Adipocyte (in vitro differentiated cells): Measurements from ENCODE around the gene GALNT9.
"Not testable (repeated sequence)": the region's sequence is repeated elsewhere in the genome, so short reads cannot be mapped to it uniquely, and the experiment has no call there.

Experiments used
- DNase-seq: peaks from one replicate; pipeline ENCODE4 v3.0.0-alpha.2; 2015; ENCODE audit warnings: low read depth
- H3K27me3 ChIP-seq: replicated peaks from 2 replicates; pipeline ENCODE4 v1.7.0; 2013; ENCODE audit warnings: mild to moderate bottlenecking, low read length, moderate library complexity; ENCODE audit not compliant: control insufficient read depth, insufficient read depth
- H3K36me3 ChIP-seq: 2 replicates; pipeline ENCODE4 v1.7.0; 2013; ENCODE audit warnings: low read length, mild to moderate bottlenecking, moderate library complexity; ENCODE audit not compliant: control insufficient read depth, insufficient read depth, severe bottlenecking
- H3K4me1 ChIP-seq: 2 replicates; pipeline ENCODE4 v1.7.0; 2013; ENCODE audit warnings: mild to moderate bottlenecking, low read length, moderate library complexity; ENCODE audit not compliant: control insufficient read depth, insufficient read depth
- H3K4me3 ChIP-seq: 2 replicates; pipeline ENCODE4 v1.7.0; 2013; ENCODE audit warnings: mild to moderate bottlenecking, low read length, moderate library complexity
- H3K9ac ChIP-seq: 2 replicates; pipeline ENCODE4 v1.7.0; 2013; ENCODE audit warnings: mild to moderate bottlenecking, low read length, moderate library complexity
- H3K9me3 ChIP-seq: 2 replicates; pipeline ENCODE4 v1.7.0; 2013; ENCODE audit warnings: mild to moderate bottlenecking, low read length, moderate library complexity; ENCODE audit not compliant: control insufficient read depth

The GALNT9 gene

GRCh38 chr12:132195242-132195641, 134.1 kb downstream of the GALNT9 start:
- H3K4me3 ChIP-seq, H3K9ac ChIP-seq, DNase-seq, H3K4me1 ChIP-seq, H3K36me3 ChIP-seq: not testable (repeated sequence)
- Histone ChIP-seq H3K9me3 (peaks cover 17% of the 10 kb centered on the region), H3K27me3 (peaks cover 47% of the 10 kb centered on the region)

- peaks cover 41% of the 10 kb centered on the region for H3K27me3 ChIP-seq
- no peak for DNase-seq
- no peaks in the 10 kb centered on the region for H3K36me3 ChIP-seq
- H3K4me1 ChIP-seq: peaks cover 5% of the 10 kb centered on the region
- H3K9ac ChIP-seq: no peak overlapping the region
- H3K9me3 ChIP-seq: peaks cover 17% of the 10 kb centered on the region
- H3K4me3 ChIP-seq: no peak overlapping the region
These were observed 134.8 kb downstream of the GALNT9 start for GRCh38 chr12:132194556-132194955.

- H3K27me3 ChIP-seq: peaks cover 39% of the 10 kb centered on the region
- DNase-seq: no peak
These were observed 135.3 kb downstream of the GALNT9 start for GRCh38 chr12:132194056-132194455.

GRCh38 chr12:132191715-132192553, 137.5 kb downstream of the GALNT9 start:
- Histone ChIP-seq H3K4me1 (peaks cover 5% of the 10 kb centered on the region), H3K9ac (no peak overlapping the region), H3K36me3 (no peaks in the 10 kb centered on the region), H3K4me3 (no peak overlapping the region), H3K9me3 (peaks cover 17% of the 10 kb centered on the region), H3K27me3 (peaks cover 34% of the 10 kb centered on the region)
- DNase-seq: no peak

More at GRCh38 chr12:132194056-132194455, 135.3 kb downstream of the GALNT9 start:
- H3K4me1 ChIP-seq: peaks cover 5% of the 10 kb centered on the region
- H3K9me3 ChIP-seq: peaks cover 17% of the 10 kb centered on the region
- H3K36me3 ChIP-seq: no peaks in the 10 kb centered on the region
- H3K9ac ChIP-seq: no peak overlapping the region
- no peak overlapping the region for H3K4me3 ChIP-seq

DNA sequence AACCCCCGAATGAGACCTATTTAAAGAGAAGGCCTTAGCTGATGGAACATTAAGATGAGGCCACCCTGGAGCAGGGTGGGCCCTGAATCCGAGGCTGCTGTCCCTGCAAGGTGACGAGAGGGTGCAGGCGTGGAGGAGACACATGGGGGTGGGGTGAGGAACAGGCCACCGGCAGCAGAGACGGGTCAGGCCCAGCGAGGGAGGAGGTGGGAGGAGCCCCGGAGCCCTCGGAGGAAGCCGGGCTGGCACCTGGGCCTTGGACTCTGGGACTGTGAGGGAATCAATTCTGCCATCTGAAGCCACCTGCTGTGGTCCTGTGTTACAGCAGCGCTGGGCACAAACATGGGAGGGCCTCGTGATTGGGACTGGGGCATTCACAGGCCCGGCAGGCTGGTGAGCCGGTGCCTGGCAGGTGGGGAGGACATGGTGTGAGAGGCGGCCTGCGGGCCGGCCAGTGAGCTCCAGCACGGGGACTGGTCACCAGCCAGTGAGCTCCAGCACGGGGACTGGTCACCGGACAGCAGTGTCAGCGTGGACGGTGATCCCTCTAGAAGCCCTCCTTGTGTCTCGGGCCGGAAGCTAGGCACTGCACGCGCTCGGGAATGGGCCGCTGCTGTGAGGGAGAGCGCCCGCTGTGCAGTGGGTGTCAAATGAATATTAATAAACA, 138.4 kb downstream of the GALNT9 start:
- Histone ChIP-seq H3K27me3 (peaks cover 25% of the 10 kb centered on the region), H3K9ac (no peak overlapping the region), H3K4me3 (no peak overlapping the region), H3K4me1 (peaks cover 5% of the 10 kb centered on the region), H3K36me3 (no peaks in the 10 kb centered on the region), H3K9me3 (peaks cover 17% of the 10 kb centered on the region)
- DNase-seq: no peak

- DNase-seq: no peak
- peaks cover 20% of the 10 kb centered on the region for H3K27me3 ChIP-seq
These were observed 139.2 kb downstream of the GALNT9 start for GRCh38 chr12:132190012-132190755.

DNA sequence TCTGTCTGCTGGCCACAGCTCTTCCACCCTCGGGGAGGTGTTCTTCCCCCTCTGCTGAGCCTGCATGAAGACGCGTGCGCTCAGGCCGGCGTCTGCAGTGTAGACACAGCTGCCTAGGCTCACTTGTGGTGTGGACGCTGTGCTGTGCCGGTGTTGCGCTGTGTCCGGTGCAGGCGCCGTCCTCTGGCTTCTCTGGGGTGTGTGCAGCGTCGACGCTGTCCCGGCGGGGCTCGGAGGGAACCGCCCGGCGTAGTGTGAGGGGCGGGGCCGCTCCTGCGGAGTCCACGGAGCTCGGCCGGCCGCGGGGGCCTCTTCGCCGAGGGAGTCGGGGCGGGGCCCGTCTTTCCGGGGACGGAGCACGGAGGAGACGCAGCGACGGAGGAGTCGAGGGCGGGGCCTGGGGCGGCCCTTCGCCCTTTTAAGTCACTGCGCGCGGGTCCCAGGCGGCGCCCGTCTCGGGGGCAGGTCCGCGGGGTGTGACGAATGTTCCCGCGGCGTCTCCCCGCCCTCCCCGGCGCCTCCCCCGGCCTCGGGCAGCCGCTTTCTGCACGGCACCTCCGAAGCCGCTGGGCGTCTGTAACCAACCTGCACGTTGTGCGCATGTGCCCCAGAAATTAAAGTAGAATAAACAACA, 139.9 kb downstream of the GALNT9 start:
- Histone ChIP-seq H3K4me1 (peaks cover 5% of the 10 kb centered on the region), H3K4me3 (peak overlapping the region; percentile 79), H3K36me3 (no peaks in the 10 kb centered on the region), H3K27me3 (peaks cover 26% of the 10 kb centered on the region), H3K9ac (peak overlapping the region; percentile 75), H3K9me3 (peaks cover 16% of the 10 kb centered on the region)
- DNase-seq: peak; percentile 94

More at GRCh38 chr12:132190012-132190755, 139.2 kb downstream of the GALNT9 start:
- Histone ChIP-seq H3K9ac (peak overlapping the region; percentile 75), H3K4me1 (peaks cover 5% of the 10 kb centered on the region), H3K36me3 (no peaks in the 10 kb centered on the region), H3K4me3 (peak overlapping the region; percentile 79), H3K9me3 (peaks cover 17% of the 10 kb centered on the region)

- H3K4me3 ChIP-seq: peak overlapping the region; percentile 79
- no peak for DNase-seq
- H3K27me3 ChIP-seq: peaks cover 26% of the 10 kb centered on the region
- H3K4me1 ChIP-seq: peaks cover 5% of the 10 kb centered on the region
- no peaks in the 10 kb centered on the region for H3K36me3 ChIP-seq
- H3K9ac ChIP-seq: peak overlapping the region; percentile 75
- peaks cover 10% of the 10 kb centered on the region for H3K9me3 ChIP-seq
These were observed 140.5 kb downstream of the GALNT9 start for GRCh38 chr12:132188916-132189325.

DNA sequence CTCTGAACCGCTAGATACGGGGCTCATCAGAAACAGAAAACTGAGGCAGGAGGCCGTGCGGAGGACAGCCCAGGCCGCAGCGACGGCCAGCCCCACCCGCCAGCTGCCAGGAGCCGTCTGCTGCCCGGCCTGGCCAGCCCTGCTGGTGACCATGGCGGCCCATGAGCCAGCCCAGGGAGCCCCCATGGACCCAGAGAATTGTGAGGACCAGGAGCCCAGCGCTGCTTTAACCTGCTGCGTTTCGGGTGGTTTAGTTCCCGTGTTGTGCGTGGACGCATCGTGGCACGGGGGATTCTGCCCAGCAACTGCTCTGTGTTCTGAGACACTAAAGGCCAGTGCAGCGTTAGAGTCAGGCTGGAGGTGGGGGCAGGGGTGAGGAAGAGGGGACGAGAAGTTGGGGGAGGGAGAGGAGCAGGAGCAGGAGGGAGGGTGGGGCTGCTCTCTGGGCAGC, 140.9 kb downstream of the GALNT9 start:
- DNase-seq: no peak
- Histone ChIP-seq H3K9ac (no peak overlapping the region), H3K4me1 (peaks cover 5% of the 10 kb centered on the region), H3K9me3 (peaks cover 5% of the 10 kb centered on the region), H3K36me3 (no peaks in the 10 kb centered on the region), H3K27me3 (peaks cover 25% of the 10 kb centered on the region), H3K4me3 (no peak overlapping the region)

- Histone ChIP-seq H3K4me3 (no peak overlapping the region), H3K9me3 (no peaks in the 10 kb centered on the region), H3K36me3 (no peaks in the 10 kb centered on the region), H3K4me1 (peaks cover 5% of the 10 kb centered on the region), H3K9ac (no peak overlapping the region), H3K27me3 (peaks cover 26% of the 10 kb centered on the region)
- no peak for DNase-seq
These were observed 141.5 kb downstream of the GALNT9 start for GRCh38 chr12:132187646-132188450.
